ENCODE measurements around the gene ADAT3.

Gene ADAT3

GRCh38 chr19:1910177-1910576 is 5.0 kb downstream of the ADAT3 start:
- Histone ChIP-seq H3K4me3 (ENCODE audit: low read depth in 1 of 2, low read length in 2 of 2) (no peak overlapping the region), H3K36me3 (ENCODE audit: insufficient read depth, low read length) (peaks cover 4% of the 10 kb centered on the region), H3K4me1 (ENCODE audit: insufficient read depth, low read length) (peaks cover 5% of the 10 kb centered on the region), H3K27me3 (ENCODE audit: control insufficient read depth in 1 of 2, insufficient read depth in 2 of 2, low read length in 2 of 2) (no peaks in the 10 kb centered on the region), H3K9ac (ENCODE audit: low read length) (no peak overlapping the region), H3K9me3 (ENCODE audit: low read length) (no peaks in the 10 kb centered on the region), H3K27ac (ENCODE audit: low read depth, low read length) (no peak overlapping the region)

- Histone ChIP-seq H3K27ac (ENCODE audit: low read depth, low read length) (no peak overlapping the region), H3K4me3 (ENCODE audit: low read depth in 1 of 2, low read length in 2 of 2) (no peak overlapping the region), H3K27me3 (ENCODE audit: control insufficient read depth in 1 of 2, insufficient read depth in 2 of 2, low read length in 2 of 2) (no peaks in the 10 kb centered on the region), H3K4me1 (ENCODE audit: insufficient read depth, low read length) (peaks cover under 1% of the 10 kb centered on the region), H3K36me3 (ENCODE audit: insufficient read depth, low read length) (peaks cover 4% of the 10 kb centered on the region), H3K9me3 (ENCODE audit: low read length) (no peaks in the 10 kb centered on the region), H3K9ac (ENCODE audit: low read length) (no peak overlapping the region)
Observed at GRCh38 chr19:1911098-1911497, 5.9 kb downstream of the ADAT3 start.

- Histone ChIP-seq H3K27ac (ENCODE audit: low read depth, low read length) (no peak overlapping the region), H3K27me3 (ENCODE audit: control insufficient read depth in 1 of 2, insufficient read depth in 2 of 2, low read length in 2 of 2) (no peaks in the 10 kb centered on the region), H3K36me3 (ENCODE audit: insufficient read depth, low read length) (peaks cover 4% of the 10 kb centered on the region), H3K4me3 (ENCODE audit: low read depth in 1 of 2, low read length in 2 of 2) (no peak overlapping the region), H3K9ac (ENCODE audit: low read length) (no peak overlapping the region), H3K9me3 (ENCODE audit: low read length) (no peaks in the 10 kb centered on the region), H3K4me1 (ENCODE audit: insufficient read depth, low read length) (no peaks in the 10 kb centered on the region)
Observed at GRCh38 chr19:1911995-1912394, 6.8 kb downstream of the ADAT3 start.

GRCh38 chr19:1912760-1913505 is 7.7 kb downstream of the ADAT3 start:
- H3K27me3 ChIP-seq (ENCODE audit: control insufficient read depth in 1 of 2, insufficient read depth in 2 of 2, low read length in 2 of 2): no peaks in the 10 kb centered on the region
- H3K4me3 ChIP-seq (ENCODE audit: low read depth in 1 of 2, low read length in 2 of 2): no peak overlapping the region
- H3K27ac ChIP-seq (ENCODE audit: low read depth, low read length): no peak overlapping the region
- H3K4me1 ChIP-seq (ENCODE audit: insufficient read depth, low read length): no peaks in the 10 kb centered on the region
- peaks cover 4% of the 10 kb centered on the region for H3K36me3 ChIP-seq (ENCODE audit: insufficient read depth, low read length)
- no peak overlapping the region for H3K9ac ChIP-seq (ENCODE audit: low read length)
- H3K9me3 ChIP-seq (ENCODE audit: low read length): no peaks in the 10 kb centered on the region

- Histone ChIP-seq H3K4me3 (ENCODE audit: low read depth in 1 of 2, low read length in 2 of 2) (no peak overlapping the region), H3K36me3 (ENCODE audit: insufficient read depth, low read length) (peaks cover 4% of the 10 kb centered on the region), H3K27ac (ENCODE audit: low read depth, low read length) (no peak overlapping the region)
Observed at GRCh38 chr19:1913781-1914577, 8.8 kb downstream of the ADAT3 start.

GRCh38 chr19:1914826-1915341 is 9.7 kb downstream of the ADAT3 start:
- H3K4me1 ChIP-seq (ENCODE audit: insufficient read depth, low read length): no peaks in the 10 kb centered on the region

More at GRCh38 chr19:1913781-1914577, 8.8 kb downstream of the ADAT3 start:
- no peaks in the 10 kb centered on the region for H3K4me1 ChIP-seq (ENCODE audit: insufficient read depth, low read length)
- no peaks in the 10 kb centered on the region for H3K27me3 ChIP-seq (ENCODE audit: control insufficient read depth in 1 of 2, insufficient read depth in 2 of 2, low read length in 2 of 2)
- no peaks in the 10 kb centered on the region for H3K9me3 ChIP-seq (ENCODE audit: low read length)
- H3K9ac ChIP-seq (ENCODE audit: low read length): no peak overlapping the region

GRCh38 chr19:1917146-1917545 is 11.9 kb downstream of the ADAT3 start:
- no peaks in the 10 kb centered on the region for H3K27me3 ChIP-seq (ENCODE audit: control insufficient read depth in 1 of 2, insufficient read depth in 2 of 2, low read length in 2 of 2)
- no peaks in the 10 kb centered on the region for H3K9me3 ChIP-seq (ENCODE audit: low read length)
- H3K4me1 ChIP-seq (ENCODE audit: insufficient read depth, low read length): no peaks in the 10 kb centered on the region
- no peak overlapping the region for H3K4me3 ChIP-seq (ENCODE audit: low read depth in 1 of 2, low read length in 2 of 2)
- no peak overlapping the region for H3K27ac ChIP-seq (ENCODE audit: low read depth, low read length)
- H3K9ac ChIP-seq (ENCODE audit: low read length): no peak overlapping the region
- H3K36me3 ChIP-seq (ENCODE audit: insufficient read depth, low read length): peaks cover 13% of the 10 kb centered on the region

More at GRCh38 chr19:1914826-1915341, 9.7 kb downstream of the ADAT3 start:
- Histone ChIP-seq H3K9me3 (ENCODE audit: low read length) (no peaks in the 10 kb centered on the region), H3K27me3 (ENCODE audit: control insufficient read depth in 1 of 2, insufficient read depth in 2 of 2, low read length in 2 of 2) (no peaks in the 10 kb centered on the region), H3K27ac (ENCODE audit: low read depth, low read length) (no peak overlapping the region), H3K36me3 (ENCODE audit: insufficient read depth, low read length) (peaks cover 4% of the 10 kb centered on the region), H3K4me3 (ENCODE audit: low read depth in 1 of 2, low read length in 2 of 2) (no peak overlapping the region), H3K9ac (ENCODE audit: low read length) (no peak overlapping the region)

- Histone ChIP-seq H3K27ac (ENCODE audit: low read depth, low read length) (no peak overlapping the region), H3K36me3 (ENCODE audit: insufficient read depth, low read length) (peaks cover 16% of the 10 kb centered on the region), H3K27me3 (ENCODE audit: control insufficient read depth in 1 of 2, insufficient read depth in 2 of 2, low read length in 2 of 2) (no peaks in the 10 kb centered on the region), H3K4me1 (ENCODE audit: insufficient read depth, low read length) (no peaks in the 10 kb centered on the region), H3K4me3 (ENCODE audit: low read depth in 1 of 2, low read length in 2 of 2) (no peak overlapping the region), H3K9ac (ENCODE audit: low read length) (no peak overlapping the region), H3K9me3 (ENCODE audit: low read length) (no peaks in the 10 kb centered on the region)
Observed at GRCh38 chr19:1917926-1918325, 12.7 kb downstream of the ADAT3 start.

GRCh38 chr19:1918975-1919374 is 13.8 kb downstream of the ADAT3 start:
- no peak overlapping the region for H3K27ac ChIP-seq (ENCODE audit: low read depth, low read length)
- H3K9me3 ChIP-seq (ENCODE audit: low read length): no peaks in the 10 kb centered on the region
- no peak overlapping the region for H3K4me3 ChIP-seq (ENCODE audit: low read depth in 1 of 2, low read length in 2 of 2)
- peaks cover 15% of the 10 kb centered on the region for H3K36me3 ChIP-seq (ENCODE audit: insufficient read depth, low read length)
- no peaks in the 10 kb centered on the region for H3K4me1 ChIP-seq (ENCODE audit: insufficient read depth, low read length)
- no peaks in the 10 kb centered on the region for H3K27me3 ChIP-seq (ENCODE audit: control insufficient read depth in 1 of 2, insufficient read depth in 2 of 2, low read length in 2 of 2)
- H3K9ac ChIP-seq (ENCODE audit: low read length): no peak overlapping the region

- H3K27me3 ChIP-seq (ENCODE audit: control insufficient read depth in 1 of 2, insufficient read depth in 2 of 2, low read length in 2 of 2): no peaks in the 10 kb centered on the region
- H3K27ac ChIP-seq (ENCODE audit: low read depth, low read length): no peak overlapping the region
- no peaks in the 10 kb centered on the region for H3K9me3 ChIP-seq (ENCODE audit: low read length)
- H3K36me3 ChIP-seq (ENCODE audit: insufficient read depth, low read length): peaks cover 15% of the 10 kb centered on the region
- H3K9ac ChIP-seq (ENCODE audit: low read length): no peak overlapping the region
- H3K4me1 ChIP-seq (ENCODE audit: insufficient read depth, low read length): no peaks in the 10 kb centered on the region
- no peak overlapping the region for H3K4me3 ChIP-seq (ENCODE audit: low read depth in 1 of 2, low read length in 2 of 2)
Observed at GRCh38 chr19:1920644-1921043, 15.4 kb downstream of the ADAT3 start.

GRCh38 chr19:1921326-1921725 is 16.1 kb downstream of the ADAT3 start:
- H3K9ac ChIP-seq (ENCODE audit: low read length): no peak overlapping the region
- no peaks in the 10 kb centered on the region for H3K9me3 ChIP-seq (ENCODE audit: low read length)
- no peaks in the 10 kb centered on the region for H3K4me1 ChIP-seq (ENCODE audit: insufficient read depth, low read length)
- peaks cover 15% of the 10 kb centered on the region for H3K36me3 ChIP-seq (ENCODE audit: insufficient read depth, low read length)
- H3K27me3 ChIP-seq (ENCODE audit: control insufficient read depth in 1 of 2, insufficient read depth in 2 of 2, low read length in 2 of 2): no peaks in the 10 kb centered on the region
- no peak overlapping the region for H3K27ac ChIP-seq (ENCODE audit: low read depth, low read length)
- no peak overlapping the region for H3K4me3 ChIP-seq (ENCODE audit: low read depth in 1 of 2, low read length in 2 of 2)
